Stimulated activated effector memory CD8-positive, alpha-beta T cell treated with anti-CD3 and anti-CD28 coated beads, Interleukin-12 subunit alpha, Interleukin-12 subunit beta, amount 100 ng/mL, for 72 hours (primary cell): Measurements from ENCODE around the gene DUSP16.
A peak's percentile ranks its signal among the peaks of the same experiment; 100 is the strongest.

ENCODE experiments used
- ATAC-seq: fragments of 150-1000 bp; cut with Tn5 transposase; 2 replicates; pipeline ENCODE4 v1.10.0; 2021
- DNase-seq, 2 donors: peaks; one replicate each; pipeline ENCODE4 v3.0.0; 2021 to 2022; ENCODE audit warnings: low spot score in 2 of 2
- H3K27ac Mint-ChIP-seq: one replicate; pipeline ENCODE4 v1.8.0; 2022; ENCODE audit warnings: mild to moderate bottlenecking, mixed read lengths
- H3K36me3 Mint-ChIP-seq: one replicate; pipeline ENCODE4 v1.8.0; 2022; ENCODE audit warnings: mild to moderate bottlenecking, mixed read lengths
- H3K4me1 Mint-ChIP-seq: one replicate; pipeline ENCODE4 v1.8.0; 2022; ENCODE audit warnings: mixed read lengths
- H3K4me3 Mint-ChIP-seq: one replicate; pipeline ENCODE4 v1.8.0; 2022; ENCODE audit warnings: mild to moderate bottlenecking, mixed read lengths
- H3K9me3 Mint-ChIP-seq: one replicate; pipeline ENCODE4 v1.8.0; 2022; ENCODE audit warnings: mixed read lengths

The DUSP16 gene

DNA sequence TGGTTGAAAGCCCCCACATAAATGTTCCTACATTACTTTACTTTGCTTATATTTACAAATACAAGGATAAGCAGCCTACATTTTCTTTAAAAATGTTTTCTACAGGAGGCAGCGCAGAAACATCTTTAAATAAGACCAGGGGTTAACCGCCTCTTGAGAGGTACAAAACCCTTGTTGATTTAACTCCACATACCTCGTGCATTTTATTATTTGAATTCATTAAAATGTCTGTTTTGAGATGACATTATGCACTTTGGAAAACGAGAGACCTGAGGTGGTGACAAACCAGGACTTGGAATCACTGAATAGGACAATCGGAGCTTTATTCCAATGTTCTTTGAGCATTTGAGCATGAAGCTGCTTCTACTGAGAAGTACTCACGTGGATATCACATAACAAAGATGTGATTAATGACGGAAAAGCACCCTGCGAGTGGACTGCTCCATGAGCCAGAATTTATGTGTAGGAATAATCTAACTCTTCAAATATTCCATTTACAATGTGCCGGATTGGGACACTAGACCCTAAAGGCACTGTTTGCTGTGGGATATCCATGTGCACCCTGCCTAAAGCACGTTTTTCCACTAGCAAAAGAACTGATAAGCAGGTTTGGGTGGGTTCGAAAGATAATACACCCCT, 746 bp upstream of the DUSP16 start:
- DNase-seq (no peak), ATAC-seq (no peak)
- peak overlapping the region; percentile 76 for H3K4me3 Mint-ChIP-seq
- H3K27ac Mint-ChIP-seq: peak overlapping the region; percentile 98
- peaks cover 38% of the 10 kb centered on the region for H3K4me1 Mint-ChIP-seq
- H3K9me3 Mint-ChIP-seq: no peaks in the 10 kb centered on the region
- peaks cover 46% of the 10 kb centered on the region for H3K36me3 Mint-ChIP-seq

DNA sequence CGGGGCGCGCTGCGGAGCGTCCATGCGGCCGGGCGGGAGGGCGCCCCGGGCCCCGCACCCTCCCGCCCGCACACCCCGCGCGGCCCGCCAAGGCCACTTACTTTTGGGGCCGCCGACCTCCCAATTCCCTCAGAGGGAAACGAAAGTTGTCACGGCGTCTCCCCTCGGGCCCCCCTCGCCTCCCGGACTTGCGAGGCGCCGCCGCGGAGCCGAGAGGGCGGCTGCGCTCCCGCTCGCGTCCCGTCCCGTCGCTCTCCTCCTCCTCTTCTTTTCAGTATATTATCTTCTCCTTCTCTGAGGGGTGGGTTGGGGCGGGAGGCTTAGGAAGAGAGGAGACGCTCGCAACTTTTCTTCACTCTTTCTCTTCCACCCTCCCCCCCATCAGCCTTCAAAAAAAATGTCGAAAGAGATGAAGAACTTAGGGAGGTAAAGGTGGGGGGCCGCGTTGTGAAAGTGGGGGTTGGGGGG, 613 bp downstream of the DUSP16 start:
- H3K27ac Mint-ChIP-seq: peak overlapping the region; percentile 98
- DNase-seq: peak; percentile 13 to 63
- H3K4me1 Mint-ChIP-seq: peaks cover 48% of the 10 kb centered on the region
- H3K9me3 Mint-ChIP-seq: no peaks in the 10 kb centered on the region
- peak; percentile 1 for ATAC-seq
- H3K36me3 Mint-ChIP-seq: peaks cover 56% of the 10 kb centered on the region
- peak overlapping the region; percentile 76 for H3K4me3 Mint-ChIP-seq

DNA sequence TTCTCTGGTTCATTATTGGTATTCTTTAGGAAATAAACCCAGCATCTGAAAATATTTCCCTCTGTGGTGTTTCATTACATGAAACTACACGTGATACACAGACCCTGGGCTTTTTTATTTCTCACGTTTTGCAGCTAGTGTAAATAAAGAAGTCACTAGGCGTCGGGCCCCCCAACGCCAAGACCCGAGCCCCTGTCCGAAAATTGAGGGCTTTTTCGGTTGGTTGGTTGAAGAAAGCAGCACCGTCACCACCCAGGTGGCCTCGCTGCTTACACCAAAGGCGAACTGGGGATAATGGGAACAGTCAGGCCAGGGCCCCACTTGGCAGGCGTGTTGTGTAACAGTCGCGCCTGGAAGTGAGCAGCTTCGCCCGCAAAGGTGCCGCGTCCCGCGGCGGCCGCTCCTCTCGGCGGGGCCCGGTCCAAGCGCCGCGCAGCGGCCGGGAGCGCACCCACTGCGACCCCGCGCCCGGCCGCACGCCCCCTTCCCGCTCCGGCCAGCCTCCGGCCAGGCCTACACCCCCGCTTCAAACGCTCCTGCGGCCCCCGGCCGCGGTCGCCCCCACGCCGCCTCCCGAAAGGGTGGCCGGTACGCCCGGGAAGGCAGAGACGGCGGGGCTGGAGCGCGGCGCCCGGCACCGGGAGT, 1.2 kb downstream of the DUSP16 start:
- H3K4me3 Mint-ChIP-seq: peak overlapping the region; percentile 76
- peaks cover 61% of the 10 kb centered on the region for H3K36me3 Mint-ChIP-seq
- H3K27ac Mint-ChIP-seq: peak overlapping the region; percentile 98
- no peaks in the 10 kb centered on the region for H3K9me3 Mint-ChIP-seq
- ATAC-seq (peak; percentile 22), DNase-seq (peak; percentile 32 to 77)
- peaks cover 48% of the 10 kb centered on the region for H3K4me1 Mint-ChIP-seq

DNA sequence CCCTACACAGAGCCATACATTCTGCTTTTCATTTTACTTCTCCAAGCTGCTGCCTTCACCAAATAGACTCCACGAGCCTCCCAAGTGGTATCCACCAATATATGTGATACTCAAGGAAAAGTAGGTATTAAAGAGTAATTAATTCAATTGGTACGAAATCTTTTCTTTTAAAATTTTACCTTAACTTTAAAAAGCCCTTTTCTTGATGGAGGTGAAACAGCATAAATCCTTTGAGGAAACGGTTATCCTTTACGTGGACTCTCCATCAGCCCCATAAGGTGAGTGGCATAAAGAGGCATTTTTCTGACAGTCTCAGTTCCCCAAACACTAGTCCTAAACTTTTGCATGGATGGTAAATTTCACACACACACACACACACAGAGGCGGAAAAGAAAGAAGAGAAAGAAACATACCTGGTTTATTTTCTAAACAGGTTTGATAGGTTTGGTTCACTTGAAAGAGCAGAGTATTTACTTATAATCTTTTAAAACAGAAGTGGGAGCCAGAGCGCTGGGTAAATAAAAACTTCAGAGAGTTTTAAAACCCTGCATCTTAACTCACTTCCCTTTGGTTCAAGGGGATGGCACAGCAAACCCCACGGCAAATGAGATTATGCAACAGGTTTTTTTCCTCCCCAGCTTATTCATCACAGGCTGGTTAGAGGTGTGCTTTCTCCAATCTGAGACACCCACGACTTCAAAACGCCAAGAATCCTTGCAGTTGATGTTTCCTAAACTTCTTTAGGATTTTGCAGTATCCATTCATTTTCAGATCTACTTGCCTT, 1.9 kb downstream of the DUSP16 start:
- peak overlapping the region; percentile 98 for H3K27ac Mint-ChIP-seq
- peak; percentile 61 for ATAC-seq
- DNase-seq: peak; percentile 10 to 67
- H3K9me3 Mint-ChIP-seq: no peaks in the 10 kb centered on the region
- peaks cover 48% of the 10 kb centered on the region for H3K4me1 Mint-ChIP-seq
- peak overlapping the region; percentile 76 for H3K4me3 Mint-ChIP-seq
- peaks cover 62% of the 10 kb centered on the region for H3K36me3 Mint-ChIP-seq

DNA sequence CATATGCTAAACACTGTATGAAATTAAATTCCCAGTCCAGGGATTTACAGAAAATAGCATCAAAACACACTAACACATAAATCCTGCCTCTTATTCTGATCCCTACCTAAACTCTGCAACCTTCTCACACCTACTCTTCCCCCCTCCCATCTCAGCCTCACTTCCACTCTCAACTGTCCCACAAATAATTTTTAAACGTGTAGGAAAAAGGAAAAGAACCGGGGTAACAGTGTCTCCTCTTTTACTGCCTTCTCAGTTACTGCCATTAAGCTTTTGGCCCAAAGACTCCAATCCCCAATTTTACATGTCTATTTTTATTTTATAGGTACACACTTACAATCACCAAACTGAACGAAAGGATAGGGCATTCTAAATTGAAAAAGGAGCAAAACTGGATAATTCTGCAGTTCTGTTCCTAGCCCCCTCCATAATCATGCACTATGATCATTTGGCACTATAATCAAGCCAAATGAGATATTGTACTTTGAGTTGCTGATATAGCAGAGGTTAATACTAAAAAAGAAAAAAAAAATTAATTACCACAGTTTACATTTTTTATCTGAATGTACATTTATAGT, 2.9 kb downstream of the DUSP16 start:
- peaks cover 66% of the 10 kb centered on the region for H3K36me3 Mint-ChIP-seq
- H3K27ac Mint-ChIP-seq: peak overlapping the region; percentile 98
- no peak for ATAC-seq
- no peak for DNase-seq
- peak overlapping the region; percentile 76 for H3K4me3 Mint-ChIP-seq
- H3K9me3 Mint-ChIP-seq: no peaks in the 10 kb centered on the region
- H3K4me1 Mint-ChIP-seq: peaks cover 53% of the 10 kb centered on the region

DNA sequence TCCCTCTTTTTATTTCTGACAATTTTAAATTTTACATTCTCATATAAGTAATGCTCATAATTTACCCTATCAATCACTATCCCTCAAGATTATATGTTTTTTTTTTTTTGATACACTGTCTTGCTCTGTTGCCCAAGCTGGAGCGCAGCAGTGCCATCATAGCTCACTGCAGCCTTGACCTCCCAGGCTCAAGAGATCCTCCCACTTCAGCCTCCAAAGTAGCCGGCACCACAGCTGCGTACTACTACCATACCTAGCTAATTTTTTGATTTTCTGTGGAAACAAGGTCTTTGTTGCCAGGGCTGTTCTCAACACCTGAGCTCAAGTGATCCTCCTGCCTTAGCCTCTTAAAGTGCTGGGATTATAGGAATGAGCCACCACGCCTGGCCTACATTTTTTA, 4.4 kb downstream of the DUSP16 start:
- peak overlapping the region; percentile 98 for H3K27ac Mint-ChIP-seq
- DNase-seq (no peak), ATAC-seq (no peak)
- peaks cover 81% of the 10 kb centered on the region for H3K36me3 Mint-ChIP-seq
- H3K4me3 Mint-ChIP-seq: peak overlapping the region; percentile 76
- H3K4me1 Mint-ChIP-seq: peaks cover 49% of the 10 kb centered on the region
- H3K9me3 Mint-ChIP-seq: no peaks in the 10 kb centered on the region

DNA sequence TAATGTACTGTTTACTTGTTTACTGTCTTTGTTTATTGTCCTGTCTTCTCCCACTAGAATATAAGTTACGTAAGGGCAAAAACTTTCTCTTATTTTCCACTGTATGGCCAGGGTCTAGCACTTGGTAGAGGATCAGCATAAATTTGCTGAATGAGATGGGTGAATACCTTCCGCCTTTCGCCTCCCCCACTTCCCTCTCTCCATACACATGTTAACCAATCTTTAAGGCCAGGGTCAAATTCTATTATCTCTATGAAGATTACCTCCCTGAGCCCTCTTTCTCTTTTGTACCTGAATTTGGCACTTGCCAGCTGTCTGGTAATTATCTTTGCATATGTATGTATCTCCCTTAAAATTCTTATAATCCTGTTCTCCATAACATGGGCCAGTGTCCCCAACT, 4.9 kb downstream of the DUSP16 start:
- ATAC-seq: no peak
- peaks cover 82% of the 10 kb centered on the region for H3K36me3 Mint-ChIP-seq
- no peak for DNase-seq
- peak overlapping the region; percentile 98 for H3K27ac Mint-ChIP-seq
- peaks cover 45% of the 10 kb centered on the region for H3K4me1 Mint-ChIP-seq
- peak overlapping the region; percentile 76 for H3K4me3 Mint-ChIP-seq
- no peaks in the 10 kb centered on the region for H3K9me3 Mint-ChIP-seq

DNA sequence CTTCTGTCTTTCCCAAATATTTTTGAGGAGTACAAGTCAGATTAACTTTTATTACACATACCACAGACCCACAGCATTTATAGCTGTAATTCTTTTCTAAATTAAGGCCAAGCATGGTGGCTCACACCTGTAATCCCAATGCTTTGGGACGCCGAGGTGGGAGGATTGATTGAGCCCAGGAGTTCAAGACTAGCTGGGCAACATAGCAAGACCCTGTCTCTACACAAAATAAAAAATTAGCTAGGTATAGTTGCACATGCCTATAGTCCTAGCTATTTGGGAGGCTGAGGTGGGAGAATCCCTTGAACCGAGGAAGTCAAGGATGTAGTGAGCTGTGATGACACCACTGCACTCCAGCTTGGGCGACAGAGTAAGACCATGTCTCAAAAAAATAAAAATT, 7.0 kb downstream of the DUSP16 start:
- DNase-seq (no peak), ATAC-seq (no peak)
- Mint-ChIP-seq H3K9me3 (no peaks in the 10 kb centered on the region), H3K4me1 (peaks cover 41% of the 10 kb centered on the region), H3K36me3 (peaks cover 83% of the 10 kb centered on the region), H3K4me3 (no peak overlapping the region), H3K27ac (no peak overlapping the region)

DNA sequence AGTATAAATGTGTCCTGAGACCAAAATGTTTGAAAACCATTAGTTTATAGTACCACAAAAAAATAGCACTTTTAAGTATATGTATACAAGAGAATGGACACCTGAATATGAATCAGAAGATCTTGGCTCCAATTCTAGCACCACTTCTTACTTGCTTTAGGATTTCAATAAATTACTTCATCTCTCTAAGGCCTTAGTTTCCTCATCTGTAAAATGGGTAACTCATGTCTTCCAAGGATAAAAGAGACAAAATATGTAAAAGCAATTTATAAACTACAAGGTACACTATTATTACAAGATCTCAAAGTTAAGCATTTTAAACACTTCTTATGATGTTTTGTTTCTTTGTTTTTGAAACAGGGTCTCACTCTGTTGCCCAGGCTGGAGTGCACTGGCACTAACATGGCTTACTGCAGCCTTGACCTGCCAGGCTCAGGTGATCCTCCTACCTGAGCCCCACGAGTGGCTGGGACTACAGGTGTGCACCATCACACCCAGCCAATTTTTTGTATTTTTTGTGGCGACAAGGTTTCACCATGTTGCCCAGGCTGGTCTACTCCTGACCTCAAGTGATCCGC, 9.4 kb downstream of the DUSP16 start:
- ATAC-seq (no peak), DNase-seq (no peak)
- H3K9me3 Mint-ChIP-seq: no peaks in the 10 kb centered on the region
- H3K4me3 Mint-ChIP-seq: no peak overlapping the region
- H3K4me1 Mint-ChIP-seq: peaks cover 26% of the 10 kb centered on the region
- H3K36me3 Mint-ChIP-seq: peaks cover 73% of the 10 kb centered on the region
- H3K27ac Mint-ChIP-seq: no peak overlapping the region

DNA sequence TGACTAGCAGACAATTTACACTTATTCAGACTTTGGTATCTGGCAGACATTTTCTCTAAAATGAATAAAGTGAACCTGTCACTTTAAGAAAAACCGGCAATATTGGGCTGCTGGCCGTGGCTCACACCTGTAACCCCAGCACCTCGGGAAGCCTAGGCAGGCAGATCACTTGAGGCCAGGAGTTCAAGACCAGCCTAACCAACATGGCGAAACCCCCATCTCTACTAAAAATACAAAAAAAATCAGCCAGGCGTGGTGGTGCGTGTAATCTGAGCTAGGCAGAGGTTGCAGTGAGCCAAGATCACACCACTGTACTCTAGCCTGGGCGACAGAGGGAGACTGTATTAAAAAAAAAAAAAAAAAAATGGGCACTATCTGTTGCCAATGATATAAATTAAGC, 11.5 kb downstream of the DUSP16 start:
- Mint-ChIP-seq H3K27ac (no peak overlapping the region), H3K9me3 (no peaks in the 10 kb centered on the region), H3K4me3 (no peak overlapping the region), H3K4me1 (peaks cover 23% of the 10 kb centered on the region), H3K36me3 (peaks cover 77% of the 10 kb centered on the region)
- DNase-seq (no peak), ATAC-seq (no peak)

DNA sequence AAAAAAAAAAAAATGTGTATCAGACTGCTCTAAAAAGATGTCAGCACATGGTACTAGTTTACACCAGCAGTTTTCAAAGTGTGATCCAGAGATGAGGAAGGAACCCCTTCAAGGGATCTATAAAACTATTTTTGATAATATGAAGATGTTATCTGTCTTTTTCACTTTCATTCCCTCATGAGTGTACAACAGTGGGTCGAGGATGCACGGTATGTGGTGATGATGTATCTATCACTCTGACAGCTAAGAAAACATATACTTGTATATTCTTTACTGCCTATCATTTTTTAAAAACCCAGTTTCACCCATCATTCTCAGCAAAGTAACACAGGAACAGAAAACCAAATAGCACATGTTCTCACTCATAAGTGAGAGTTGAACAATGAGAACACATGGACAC, 12.4 kb downstream of the DUSP16 start:
- H3K9me3 Mint-ChIP-seq: no peaks in the 10 kb centered on the region
- no peak overlapping the region for H3K4me3 Mint-ChIP-seq
- peaks cover 23% of the 10 kb centered on the region for H3K4me1 Mint-ChIP-seq
- DNase-seq: no peak
- peaks cover 84% of the 10 kb centered on the region for H3K36me3 Mint-ChIP-seq
- no peak for ATAC-seq
- H3K27ac Mint-ChIP-seq: no peak overlapping the region

DNA sequence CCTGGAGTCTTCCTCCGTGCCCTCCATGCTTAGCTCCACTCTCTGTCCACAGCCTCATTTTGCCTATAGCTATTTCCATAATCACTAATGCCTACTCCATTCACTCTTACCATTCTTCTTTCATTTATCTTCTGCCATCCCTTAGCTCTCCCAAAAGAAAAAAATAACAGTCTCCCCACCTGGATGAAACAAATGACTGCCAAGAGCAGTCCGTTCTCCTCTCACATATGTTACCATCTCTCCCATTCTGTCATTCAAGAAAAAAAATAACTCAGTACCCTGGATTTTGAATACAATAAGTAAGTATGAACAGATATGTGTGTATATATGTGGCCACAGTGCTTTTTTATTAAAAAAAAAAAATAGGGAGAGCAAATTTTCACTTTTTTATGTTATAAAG, 13.2 kb downstream of the DUSP16 start:
- Mint-ChIP-seq H3K4me3 (no peak overlapping the region), H3K9me3 (no peaks in the 10 kb centered on the region), H3K4me1 (peaks cover 15% of the 10 kb centered on the region), H3K27ac (no peak overlapping the region), H3K36me3 (peaks cover 76% of the 10 kb centered on the region)
- ATAC-seq (no peak), DNase-seq (no peak)

DNA sequence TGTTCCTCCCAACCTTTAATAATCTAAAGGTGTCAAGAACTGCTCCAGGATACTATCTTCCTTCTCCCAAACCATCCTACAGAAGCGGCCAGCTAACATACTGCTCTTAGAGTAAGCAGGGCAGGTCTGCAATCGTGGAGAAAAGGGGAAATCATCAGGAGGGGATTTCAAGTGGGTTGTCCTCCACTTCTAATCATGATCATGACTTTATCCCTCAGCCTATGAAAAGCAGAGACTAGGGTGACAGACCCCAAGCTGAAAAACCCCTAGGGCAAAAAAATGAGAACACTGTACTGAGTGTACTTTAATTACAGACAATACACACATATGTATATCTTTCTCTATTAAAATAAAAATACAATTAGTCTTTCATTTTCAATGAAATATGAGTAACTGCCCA, 13.9 kb downstream of the DUSP16 start:
- Mint-ChIP-seq H3K27ac (no peak overlapping the region), H3K4me3 (no peak overlapping the region), H3K4me1 (peaks cover 13% of the 10 kb centered on the region), H3K36me3 (peaks cover 69% of the 10 kb centered on the region), H3K9me3 (no peaks in the 10 kb centered on the region)
- DNase-seq: no peak
- no peak for ATAC-seq

DNA sequence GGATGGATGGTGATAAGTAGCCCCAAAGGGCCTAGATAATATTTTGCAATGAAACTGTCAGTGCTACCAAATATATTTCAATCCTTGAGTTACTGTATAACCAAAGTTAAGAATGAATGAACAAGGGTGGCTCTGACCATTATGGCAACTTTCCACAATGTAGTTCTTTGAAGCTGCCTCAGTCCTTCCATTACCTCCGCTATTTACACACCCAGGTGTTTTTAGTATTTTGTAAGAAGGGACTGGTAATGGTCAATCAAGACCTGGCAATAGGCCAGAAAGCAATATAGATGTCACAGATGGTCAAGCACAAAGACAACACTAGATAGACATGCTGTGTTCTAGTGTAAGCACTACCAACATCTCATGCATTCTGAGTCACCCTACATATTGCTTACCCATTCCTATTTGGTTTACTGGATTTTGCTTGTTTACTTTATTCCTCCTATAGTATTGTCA, 16.3 kb downstream of the DUSP16 start:
- DNase-seq (no peak), ATAC-seq (no peak)
- Mint-ChIP-seq H3K4me1 (peaks cover 13% of the 10 kb centered on the region), H3K9me3 (no peaks in the 10 kb centered on the region), H3K36me3 (peaks cover 55% of the 10 kb centered on the region), H3K27ac (no peak overlapping the region), H3K4me3 (no peak overlapping the region)

DNA sequence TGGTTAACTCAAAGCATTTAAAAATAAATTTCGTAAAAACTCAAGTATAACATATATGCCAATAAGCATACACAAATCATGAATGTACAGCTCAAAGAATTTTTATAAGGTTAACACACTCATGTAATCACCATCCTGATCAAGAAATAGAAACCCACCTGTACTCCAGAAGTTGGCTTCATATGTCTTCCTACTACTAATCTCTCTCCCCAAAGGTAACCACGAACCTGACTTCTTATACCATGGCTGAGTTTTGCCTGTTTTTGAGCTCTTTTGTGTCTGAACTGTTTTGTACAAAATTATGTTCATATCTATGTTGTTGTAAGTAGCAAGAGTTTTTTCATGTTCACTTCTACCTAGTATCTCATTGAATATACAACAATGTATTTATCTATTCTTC, 18.7 kb downstream of the DUSP16 start:
- peaks cover 18% of the 10 kb centered on the region for H3K4me1 Mint-ChIP-seq
- no peak overlapping the region for H3K4me3 Mint-ChIP-seq
- ATAC-seq (no peak), DNase-seq (no peak)
- H3K9me3 Mint-ChIP-seq: no peaks in the 10 kb centered on the region
- no peak overlapping the region for H3K27ac Mint-ChIP-seq
- peaks cover 50% of the 10 kb centered on the region for H3K36me3 Mint-ChIP-seq
